Fibroblast of lung (primary cell): ENCODE results near the gene DALRD3.

ENCODE experiments used
- CTCF ChIP-seq, 2 donors: IDR thresholded peaks in 1 of 2; conservative IDR thresholded peaks in 1 of 2; 1 replicate in 1 of 2; 2 replicates in 1 of 2; pipeline ENCODE4 v1.5.1; 2011 to 2012; ENCODE audit warnings: low read length in 2 of 2, control low read depth in 1 of 2, inconsistent platforms in 1 of 2, low read depth in 1 of 2, mild to moderate bottlenecking in 1 of 2
- EZH2 ChIP-seq: IDR thresholded peaks from 2 replicates; pipeline ENCODE4 v1.5.1; 2012; ENCODE audit warnings: low read length, control low read depth, mild to moderate bottlenecking; ENCODE audit errors: missing control alignments

- no peak for TF ChIP-seq EZH2
- TF ChIP-seq CTCF (conservative IDR thresholded peaks at IDR 0.05 in 1 of 2, IDR thresholded peaks at IDR 0.05 in 1 of 2; ENCODE audit: low read depth in 1 of 2, low read length in 2 of 2): no peak
These were observed 1.6 kb upstream of the DALRD3 start for GRCh38 chr3:49019941-49020329.
